Measurements from ENCODE around the gene KCP.

GRCh38 chr7:128919241-128919640 lies 8.7 kb upstream of the KCP start:
- TF ChIP-seq CTCF (conservative IDR thresholded peaks at IDR 0.05; ENCODE audit: low read length) (no peak), EZH2phosphoT487 (IDR thresholded peaks at IDR 0.05; ENCODE audit: borderline replicate concordance) (no peak)
